GM12875 (cell line): Measurements from ENCODE around the gene NRG3.

Experiments
- H3K4me3 ChIP-seq: one replicate; pipeline ENCODE4 v1.5.1; 2011; ENCODE audit warnings: low read depth, low read length, control low read depth
- CTCF ChIP-seq: IDR thresholded peaks from 2 replicates; pipeline ENCODE4 v1.5.1; 2011; ENCODE audit warnings: low read depth, mild to moderate bottlenecking, control low read depth, inconsistent platforms, low read length, moderate library complexity, borderline replicate concordance; ENCODE audit not compliant: insufficient read depth

NRG3 gene

GRCh38 chr10:82411416-82411815 is 536.4 kb downstream of the NRG3 start:
- no peak for TF ChIP-seq CTCF
- H3K4me3 ChIP-seq: no peak overlapping the region

- no peak overlapping the region for H3K4me3 ChIP-seq
- no peak for TF ChIP-seq CTCF
Observed at GRCh38 chr10:82420001-82420400, 545.0 kb downstream of the NRG3 start.

GRCh38 chr10:82429302-82429701 is 554.3 kb downstream of the NRG3 start:
- H3K4me3 ChIP-seq: no peak overlapping the region
- no peak for TF ChIP-seq CTCF

- TF ChIP-seq CTCF: no peak
- no peak overlapping the region for H3K4me3 ChIP-seq
Observed at GRCh38 chr10:82438277-82438676, 563.3 kb downstream of the NRG3 start.

- no peak for TF ChIP-seq CTCF
Observed at GRCh38 chr10:82440775-82441174, 565.8 kb downstream of the NRG3 start.

GRCh38 chr10:82452046-82452445 is 577.1 kb downstream of the NRG3 start:
- TF ChIP-seq CTCF: no peak
- H3K4me3 ChIP-seq: no peak overlapping the region

More at GRCh38 chr10:82440775-82441174, 565.8 kb downstream of the NRG3 start:
- H3K4me3 ChIP-seq: no peak overlapping the region

- no peak for TF ChIP-seq CTCF
- H3K4me3 ChIP-seq: no peak overlapping the region
Observed at GRCh38 chr10:82452676-82453075, 577.7 kb downstream of the NRG3 start.
